Smooth muscle cell (in vitro differentiated cells): ENCODE data around the gene KCNJ16. TPM values are rescaled to one million over a fixed set of nuclear protein-coding genes. Genes with fewer than 3 reads are reported as not detected.

Source experiments
- DNase-seq: peaks from one replicate; lab custom pipeline; 2025; ENCODE audit not compliant: unreplicated experiment; lab: John Stamatoyannopoulos, UW
- H2AFZ ChIP-seq: fragments of 200-600 bp; sonication (generic); 2 replicates; pipeline ENCODE4 v1.6.0; 2016; ENCODE audit warnings: antibody characterized with exemption, low read depth, mild to moderate bottlenecking
- H3F3A ChIP-seq: fragments of 200-600 bp; sonication (generic); 2 replicates; pipeline ENCODE4 v1.6.0; 2017; ENCODE audit warnings: antibody characterized with exemption, low read depth
- H3K27ac ChIP-seq: fragments of 200-600 bp; sonication (generic); 2 replicates; pipeline ENCODE4 v1.5.1; 2016; ENCODE audit warnings: low read depth, mild to moderate bottlenecking
- H3K27me3 ChIP-seq: fragments of 200-600 bp; sonication (generic); 2 replicates; pipeline ENCODE4 v1.6.1; 2016; ENCODE audit warnings: low read depth, mild to moderate bottlenecking
- H3K36me3 ChIP-seq: fragments of 200-600 bp; sonication (generic); 2 replicates; pipeline ENCODE4 v1.5.1; 2016; ENCODE audit warnings: low read depth
- H3K4me1 ChIP-seq: fragments of 200-600 bp; sonication (generic); 2 replicates; pipeline ENCODE4 v1.5.1; 2016; ENCODE audit warnings: low read depth
- H3K4me2 ChIP-seq: fragments of 200-600 bp; sonication (generic); 2 replicates; pipeline ENCODE4 v1.6.0; 2016; ENCODE audit warnings: mild to moderate bottlenecking
- H3K4me3 ChIP-seq: fragments of 200-600 bp; sonication (generic); 2 replicates; pipeline ENCODE4 v1.5.1; 2016; ENCODE audit warnings: mild to moderate bottlenecking
- H3K79me2 ChIP-seq: fragments of 200-600 bp; sonication (generic); 2 replicates; pipeline ENCODE4 v1.6.0; 2016; ENCODE audit warnings: low read depth, mild to moderate bottlenecking
- H3K9ac ChIP-seq: fragments of 200-600 bp; sonication (generic); 2 replicates; pipeline ENCODE4 v1.6.0; 2016; ENCODE audit warnings: low read depth
- H3K9me3 ChIP-seq: fragments of 200-600 bp; sonication (generic); replicated peaks from 2 replicates; pipeline ENCODE4 v1.5.1; 2016; ENCODE audit warnings: low read depth
- H4K20me1 ChIP-seq: fragments of 200-600 bp; sonication (generic); 2 replicates; pipeline ENCODE4 v1.6.0; 2016; ENCODE audit warnings: low read depth
- CTCF ChIP-seq: fragments of 200-600 bp; sonication (generic); IDR thresholded peaks from 2 replicates; pipeline ENCODE4 v1.5.1; 2017; ENCODE audit warnings: borderline replicate concordance, mild to moderate bottlenecking, antibody characterized with exemption; ENCODE audit not compliant: insufficient read depth, poor library complexity, severe bottlenecking
- WGBS: methylation state at CpG from one replicate; pipeline ENCODE4 v1.1.7; 2016; ENCODE audit warnings: low lambda C conversion rate; 5-methylcytosine and 5-hydroxymethylcytosine counted together
- polyA plus RNA-seq: library from polyadenylated mRNA; unstranded; fragments of >200 nt; fragmentation: Nextera tagmentation; extraction: Ambion mirVana; gene quantifications from 2 replicates; pipeline ENCODE4 v1.2.1, GENCODE V29; 2016
- total RNA-seq: library from RNA; depleted of rRNA; stranded (reverse); fragments of >200 nt; gene quantifications from 2 replicates; pipeline ENCODE4 v1.2.3, GENCODE V29; 2014

Gene KCNJ16
- total and polyA plus RNA-seq, 2 experiments from 2014 or later, result 0.09 TPM; not detected in 1

- WGBS, result 94% methylated on average over 3 of the region's 3 CpGs
- Histone ChIP-seq H3K9ac (no peak overlapping the region), H3K27ac (no peak overlapping the region), H3K4me1 (no peaks in the 10 kb centered on the region), H3K4me2 (no peak overlapping the region), H2AFZ (no peak overlapping the region), H3K36me3 (no peaks in the 10 kb centered on the region), H3K9me3 (no peaks in the 10 kb centered on the region), H3K79me2 (no peaks in the 10 kb centered on the region), H3F3A (no peaks in the 10 kb centered on the region), H3K4me3 (no peak overlapping the region), H3K27me3 (no peaks in the 10 kb centered on the region), H4K20me1 (no peaks in the 10 kb centered on the region)
- no peak for DNase-seq
- no peak for TF ChIP-seq CTCF
Measured at GRCh38 chr17:70139449-70139993, 64.5 kb downstream of the KCNJ16 start.

GRCh38 chr17:70144260-70144846 is 69.3 kb downstream of the KCNJ16 start:
- Histone ChIP-seq H3K4me2 (no peak overlapping the region), H4K20me1 (no peaks in the 10 kb centered on the region), H3K9me3 (no peaks in the 10 kb centered on the region), H3K79me2 (no peaks in the 10 kb centered on the region), H3K36me3 (no peaks in the 10 kb centered on the region), H3K27me3 (peaks cover 8% of the 10 kb centered on the region), H3K4me1 (no peaks in the 10 kb centered on the region), H2AFZ (no peak overlapping the region), H3F3A (no peaks in the 10 kb centered on the region), H3K9ac (no peak overlapping the region), H3K4me3 (no peak overlapping the region), H3K27ac (no peak overlapping the region)
- no peak for DNase-seq
- peak; percentile 80 for TF ChIP-seq CTCF
- WGBS, result 36% methylated on average over 6 of the region's 6 CpGs

DNA sequence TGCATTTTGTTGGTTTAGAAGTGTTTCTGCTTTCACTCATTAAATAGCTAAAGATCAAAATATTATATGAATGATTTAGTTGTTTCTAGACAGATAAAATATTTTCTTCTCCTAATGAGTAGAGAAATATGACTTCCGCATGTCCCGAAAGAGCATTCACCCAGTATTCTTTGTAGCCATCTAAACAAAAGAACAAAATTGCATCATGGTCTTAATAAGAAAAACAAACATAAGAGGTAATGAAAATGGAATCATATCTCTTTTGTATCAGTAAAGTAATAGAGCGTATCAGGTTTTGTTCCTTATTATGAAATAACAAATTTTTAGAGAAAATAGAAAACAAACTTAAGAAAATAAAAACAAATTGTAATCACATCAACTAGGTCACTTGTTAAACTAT is 78.2 kb downstream of the KCNJ16 start:
- 97% methylated on average over 3 of the region's 3 CpGs for WGBS
- Histone ChIP-seq H3K9ac (no peak overlapping the region), H3K9me3 (no peaks in the 10 kb centered on the region), H3K79me2 (no peaks in the 10 kb centered on the region), H3K4me1 (no peaks in the 10 kb centered on the region), H3K4me2 (no peak overlapping the region), H3K36me3 (no peaks in the 10 kb centered on the region), H3K27ac (no peak overlapping the region), H3K27me3 (peaks cover 4% of the 10 kb centered on the region), H3F3A (no peaks in the 10 kb centered on the region), H2AFZ (no peak overlapping the region), H3K4me3 (no peak overlapping the region), H4K20me1 (no peaks in the 10 kb centered on the region)
- DNase-seq, result no peak
- no peak for TF ChIP-seq CTCF

DNA sequence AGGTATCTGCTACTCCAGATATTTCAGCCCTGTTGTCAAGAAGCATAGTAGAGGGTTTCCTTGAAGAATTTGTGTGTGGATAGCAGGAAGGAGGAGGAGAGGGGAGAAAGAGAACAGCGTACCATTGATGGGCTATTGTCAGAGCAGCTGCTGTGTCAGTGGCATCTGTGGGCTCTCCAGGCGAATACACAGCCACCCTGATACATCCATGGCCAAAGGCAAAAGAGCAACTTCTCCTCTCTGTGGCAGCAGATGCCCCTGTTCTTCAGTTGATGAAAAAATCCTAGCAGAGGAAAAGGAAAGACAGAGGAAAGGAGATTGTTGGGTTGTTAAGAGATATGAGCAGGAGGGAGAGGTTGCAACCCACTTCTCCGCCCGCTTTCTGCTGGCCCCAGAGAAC is 82.1 kb downstream of the KCNJ16 start:
- Histone ChIP-seq H3K36me3 (no peaks in the 10 kb centered on the region), H2AFZ (no peak overlapping the region), H3K9ac (no peak overlapping the region), H3K9me3 (no peaks in the 10 kb centered on the region), H3K4me3 (no peak overlapping the region), H3K79me2 (no peaks in the 10 kb centered on the region), H3K27me3 (no peaks in the 10 kb centered on the region), H3K4me2 (no peak overlapping the region), H3K4me1 (no peaks in the 10 kb centered on the region), H3K27ac (no peak overlapping the region), H3F3A (no peaks in the 10 kb centered on the region), H4K20me1 (no peaks in the 10 kb centered on the region)
- DNase-seq, result no peak
- TF ChIP-seq CTCF, result no peak
- 94% methylated on average over 4 of the region's 4 CpGs for WGBS
